SKM-1 (cell line): Measurements from ENCODE around the gene ZCCHC14.

Experiments used
- DNase-seq: peaks from one replicate; lab custom pipeline; 2025; ENCODE audit not compliant: unreplicated experiment; lab: John Stamatoyannopoulos, UW

Gene ZCCHC14

DNA sequence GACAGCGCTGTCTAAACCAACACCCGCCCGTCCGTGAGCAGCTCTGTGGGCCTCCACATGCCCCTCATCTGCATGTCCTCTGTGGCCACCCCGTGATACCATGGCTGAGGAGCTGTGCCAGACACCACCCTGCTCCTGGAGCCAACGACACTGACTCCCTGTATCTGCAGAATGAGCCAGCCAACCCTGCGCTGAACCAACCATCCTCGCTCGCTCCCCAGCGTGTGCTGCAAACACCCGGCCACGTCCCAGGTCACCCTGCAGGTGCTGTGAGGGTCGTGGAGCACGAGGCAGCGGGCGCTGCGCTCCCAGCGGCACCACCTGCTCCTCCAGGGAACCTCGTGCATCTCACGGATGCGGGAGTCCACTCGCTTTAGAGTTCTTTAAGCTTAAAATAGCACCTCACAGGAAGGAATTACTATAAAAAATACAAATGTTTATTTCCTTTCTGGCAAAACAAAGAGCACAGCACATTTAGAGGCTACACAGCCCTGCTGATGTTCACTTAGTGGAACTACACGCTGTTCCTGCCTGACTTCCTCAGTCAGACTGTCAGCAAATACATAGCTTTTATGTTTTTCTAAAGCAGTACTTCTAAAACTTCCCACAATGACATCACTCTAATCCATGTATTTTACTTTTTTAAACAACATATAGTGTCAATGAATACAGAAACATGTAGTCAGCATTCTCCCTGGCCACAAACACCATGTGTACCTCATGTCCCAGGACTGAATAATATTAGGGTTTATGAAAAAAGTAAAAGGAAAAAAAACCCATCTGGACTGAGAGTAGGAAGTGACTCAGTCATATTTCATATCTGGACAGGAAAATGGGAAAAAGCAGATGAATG is 57.2 kb downstream of the ZCCHC14 start:
- no peak for DNase-seq

DNA sequence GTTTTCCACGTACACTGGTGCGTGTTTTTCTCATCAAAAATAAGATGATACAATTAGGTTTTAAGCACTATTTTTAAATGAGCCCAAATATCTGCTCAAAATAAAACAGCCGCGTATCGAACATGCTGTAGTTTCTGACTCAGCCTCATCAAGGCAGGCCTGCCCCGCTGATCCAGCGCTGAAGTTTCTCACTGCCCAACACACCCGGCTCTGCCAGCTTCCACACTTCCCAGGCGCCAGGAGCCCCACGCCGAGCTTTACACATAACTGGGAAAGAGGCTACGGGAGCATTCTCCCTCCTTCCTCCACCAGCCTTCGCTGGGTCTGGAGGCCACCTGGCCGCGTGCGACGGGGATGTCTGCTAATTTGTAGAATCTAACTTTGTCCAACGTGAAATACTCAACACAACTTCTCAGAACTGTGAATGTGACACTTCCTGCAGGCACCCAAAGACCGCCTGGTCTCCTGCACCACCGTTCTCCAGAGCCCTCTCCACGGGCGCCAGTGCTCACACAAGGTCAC is 58.6 kb downstream of the ZCCHC14 start:
- DNase-seq = no peak

DNA sequence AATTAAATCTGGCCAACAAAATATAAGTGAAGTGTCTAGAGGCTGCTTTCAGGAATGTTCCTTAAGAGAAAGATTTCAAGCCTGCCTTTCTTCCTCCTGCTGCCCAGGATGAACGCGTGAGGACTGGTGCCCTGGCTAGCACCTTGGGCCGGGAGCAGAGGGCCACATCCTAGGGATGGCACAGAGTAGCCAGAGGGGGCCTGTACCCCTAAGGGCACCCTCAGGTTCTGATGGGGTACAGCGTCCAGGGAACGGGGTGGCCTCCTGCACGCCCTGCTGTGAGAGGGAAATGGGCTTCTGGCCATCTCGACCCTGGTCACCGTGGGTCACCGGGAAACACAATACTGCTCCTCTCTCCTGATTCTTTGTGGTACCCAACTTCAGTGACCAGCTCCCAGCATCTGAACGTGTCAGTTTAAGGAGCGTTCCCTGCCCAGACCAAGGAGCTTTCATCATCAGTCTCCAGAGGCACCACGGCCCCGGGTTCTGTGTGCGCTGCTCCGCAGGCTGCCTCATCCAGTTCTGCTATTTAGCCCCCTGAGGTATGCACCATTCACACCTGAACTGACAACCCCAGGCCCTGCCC is 60.4 kb downstream of the ZCCHC14 start:
- DNase-seq = no peak

DNA sequence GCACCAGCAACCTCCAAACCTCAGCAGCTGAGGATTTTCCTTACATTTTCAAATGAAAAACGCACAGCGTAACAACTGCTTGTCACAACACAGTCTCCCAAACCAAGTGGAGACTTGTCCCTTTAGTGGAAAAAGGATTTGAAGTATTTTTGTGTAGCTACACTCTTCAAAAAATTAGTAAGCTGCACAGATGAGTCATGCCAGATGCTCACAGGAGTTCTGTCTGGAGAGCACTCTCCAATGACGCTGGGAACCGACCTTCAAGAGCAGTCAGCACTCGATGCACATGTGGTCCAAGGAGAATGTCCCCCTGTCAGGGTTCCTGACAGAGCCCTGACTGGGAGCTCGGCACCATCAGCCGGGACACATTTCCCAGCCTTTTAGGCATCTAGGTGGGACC is 60.9 kb downstream of the ZCCHC14 start:
- DNase-seq = no peak

DNA sequence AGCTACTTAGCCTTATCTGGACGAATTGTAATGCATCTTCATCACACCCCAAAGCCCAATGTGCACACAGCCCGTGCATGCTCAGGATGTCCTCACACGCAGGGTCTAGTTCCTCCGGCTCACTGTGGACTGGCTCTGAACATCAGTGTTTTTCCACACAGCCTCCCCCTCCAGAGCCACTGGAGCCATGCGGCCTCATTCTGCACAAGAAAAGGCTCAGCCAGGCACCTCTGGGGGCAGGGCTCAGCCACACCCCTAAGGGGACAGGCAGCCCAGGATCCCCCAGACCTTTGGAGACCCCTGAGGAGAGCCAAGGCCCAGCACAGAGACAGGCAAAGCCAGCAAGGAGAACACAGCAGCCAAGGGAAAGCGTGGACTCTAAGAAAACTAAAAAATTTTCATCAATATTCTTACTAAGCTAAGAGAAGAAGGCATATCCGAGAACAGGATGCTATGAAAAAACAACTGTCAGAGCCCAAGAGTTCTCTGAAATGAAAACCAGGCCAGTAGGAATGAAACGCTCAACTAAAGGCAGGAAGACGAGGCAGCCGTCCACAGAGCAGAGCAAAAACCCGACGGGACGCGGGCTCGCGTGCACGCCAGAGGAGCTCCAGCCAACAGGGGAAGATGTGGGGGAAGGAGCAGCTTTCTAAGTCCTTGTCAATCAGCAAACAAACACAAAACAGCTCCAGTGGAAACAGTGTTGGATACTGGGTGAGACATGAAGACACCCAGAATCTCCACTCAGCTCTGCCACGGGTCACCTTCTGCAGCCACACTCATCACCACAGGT is 66.2 kb downstream of the ZCCHC14 start:
- no peak for DNase-seq

DNA sequence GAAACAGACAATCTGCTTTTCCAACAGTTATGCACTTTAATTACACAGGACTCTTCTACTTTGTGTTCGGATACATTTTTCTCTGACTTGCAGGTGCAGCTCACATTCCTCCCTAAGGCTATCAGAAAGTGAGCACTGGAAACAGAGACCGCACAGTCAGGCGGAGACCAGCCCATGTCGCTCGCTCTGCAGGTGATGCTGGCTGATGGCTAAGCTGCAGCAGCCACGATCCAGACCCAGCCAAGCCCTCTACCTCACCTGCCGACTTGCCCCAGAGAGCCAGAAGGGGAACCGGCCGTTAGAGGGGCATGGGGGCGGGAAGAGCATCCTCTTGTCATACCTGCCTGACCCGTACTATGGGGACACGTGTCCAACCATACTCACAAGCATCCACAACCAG is 66.9 kb downstream of the ZCCHC14 start:
- DNase-seq = no peak

DNA sequence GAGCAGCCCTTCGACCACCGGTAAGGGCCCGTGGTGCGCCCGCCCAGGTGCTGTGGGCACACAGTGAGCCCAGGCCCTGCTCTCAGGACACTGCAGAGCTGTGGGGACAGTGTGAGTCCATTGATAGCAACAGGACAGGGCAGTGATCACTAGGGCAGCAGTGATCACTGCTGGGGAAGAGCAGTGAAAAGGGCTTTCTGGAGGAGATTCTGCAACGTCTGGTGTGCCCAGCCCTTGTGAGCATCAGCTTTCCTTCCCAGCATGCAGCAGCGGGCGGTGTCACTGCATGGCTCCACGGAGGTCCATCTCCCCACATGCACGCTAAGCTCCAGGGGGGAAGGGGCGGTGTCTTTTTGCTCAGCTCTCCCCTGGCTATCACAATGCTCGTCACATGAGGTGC is 68.6 kb downstream of the ZCCHC14 start:
- no peak for DNase-seq

GRCh38 chr16:87423429-87423828 is 69.4 kb downstream of the ZCCHC14 start:
- DNase-seq = no peak

DNA sequence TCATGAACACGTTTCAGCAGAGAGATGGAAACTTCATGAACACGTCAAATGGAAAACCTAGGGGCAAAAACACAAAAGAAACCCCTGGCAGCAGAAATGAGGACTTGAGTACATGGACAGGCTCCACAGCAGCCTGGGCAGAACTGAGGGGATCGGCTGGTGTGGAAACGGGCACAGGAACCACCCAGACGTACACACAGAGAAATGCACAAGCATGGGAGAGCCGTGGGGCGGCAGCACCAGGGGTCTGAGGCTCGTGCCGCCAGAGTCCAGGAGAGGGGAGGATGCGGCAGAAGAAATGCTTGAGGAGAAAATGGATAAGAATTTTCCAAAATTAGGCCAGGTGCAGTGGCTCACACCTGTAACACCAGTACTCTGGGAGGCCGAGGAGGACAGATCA is 70.7 kb downstream of the ZCCHC14 start:
- no peak for DNase-seq

DNA sequence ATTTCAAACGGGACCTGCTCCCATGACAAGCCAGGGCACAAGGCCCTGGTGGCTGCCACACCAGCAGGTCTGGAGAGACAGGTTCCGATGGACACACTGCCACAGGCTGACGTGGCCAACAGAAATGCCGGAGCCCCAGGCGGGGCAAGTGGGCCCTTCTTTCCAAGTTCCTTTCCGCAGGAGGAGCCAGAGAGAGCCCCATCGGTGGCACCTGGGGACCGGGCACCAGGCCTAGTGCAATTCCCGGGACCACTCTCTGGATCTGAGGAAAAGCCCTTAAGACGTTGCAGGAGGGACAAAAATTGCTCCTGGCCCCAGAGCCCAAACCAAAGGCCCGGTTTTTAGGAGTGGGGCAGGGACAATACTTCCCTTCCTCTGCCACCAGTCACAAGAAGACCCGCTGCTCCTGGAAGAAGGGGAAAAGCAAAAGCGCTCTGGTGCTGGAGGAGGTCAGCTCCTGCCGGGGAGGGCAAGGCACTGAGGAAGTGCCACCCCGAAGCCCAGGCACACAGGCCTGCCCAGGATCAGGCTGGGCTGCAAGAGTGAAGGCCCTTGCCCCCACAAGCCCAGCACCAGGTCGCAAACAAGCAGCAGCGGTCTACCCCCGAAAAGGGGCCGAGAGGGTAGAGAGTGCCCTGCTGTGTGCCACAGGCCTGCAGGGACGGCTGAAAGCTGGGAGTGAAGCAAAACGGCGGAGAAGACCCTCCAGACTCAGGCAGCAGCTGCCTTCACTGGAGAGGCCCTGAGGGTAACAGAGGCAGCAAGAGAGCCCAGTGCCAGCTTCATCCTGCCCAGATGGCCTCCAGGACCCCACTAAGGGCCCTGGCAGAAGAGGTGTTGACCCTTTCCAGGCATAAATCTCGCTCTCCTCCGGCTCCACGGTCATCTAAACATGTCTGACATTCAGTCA is 71.6 kb downstream of the ZCCHC14 start:
- no peak for DNase-seq

GRCh38 chr16:87420026-87421002 is 72.5 kb downstream of the ZCCHC14 start:
- no peak for DNase-seq

GRCh38 chr16:87418644-87419043 is 74.2 kb downstream of the ZCCHC14 start:
- DNase-seq = no peak

DNA sequence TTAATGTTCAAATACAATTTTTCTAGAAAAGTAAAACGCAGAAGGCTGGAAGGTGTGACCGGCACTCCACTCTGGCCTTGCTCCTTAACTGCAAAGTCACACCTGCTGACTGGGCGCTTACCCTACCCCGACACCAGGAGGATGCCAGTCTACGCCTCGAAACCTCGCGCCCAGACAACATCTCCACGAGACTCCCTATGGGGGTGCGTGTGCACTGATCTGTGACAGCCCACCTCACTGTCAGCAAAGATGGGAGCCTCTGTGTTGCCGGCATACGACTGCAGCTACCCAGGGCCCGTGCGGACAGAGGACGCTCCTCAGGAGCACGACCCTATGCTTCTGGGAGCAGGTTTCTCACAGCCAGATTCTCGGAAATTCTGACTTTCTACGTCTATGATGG is 74.6 kb downstream of the ZCCHC14 start:
- DNase-seq = no peak

GRCh38 chr16:87417528-87417910 is 75.3 kb downstream of the ZCCHC14 start:
- DNase-seq = no peak

- no peak for DNase-seq
Observed at GRCh38 chr16:87416826-87417527, 75.8 kb downstream of the ZCCHC14 start.

DNA sequence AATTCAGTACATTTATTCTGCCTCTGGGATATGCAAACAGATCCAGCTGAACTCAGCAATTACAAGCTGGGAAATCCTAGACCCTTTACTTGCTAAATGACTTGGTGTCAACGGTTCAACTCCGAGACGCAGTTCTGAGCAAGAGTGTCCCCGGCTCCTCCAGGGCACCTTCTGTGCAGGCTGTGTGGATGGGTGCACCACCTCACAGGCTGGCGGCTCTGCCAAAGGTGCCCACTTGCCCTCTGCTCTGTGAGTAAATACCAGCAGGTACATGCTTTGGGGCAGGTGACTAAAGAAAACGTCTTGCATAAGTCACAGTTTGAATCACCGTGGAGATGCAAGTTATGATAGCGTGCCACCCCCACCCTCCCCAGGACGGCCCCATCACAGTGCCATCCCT is 77.4 kb downstream of the ZCCHC14 start:
- no peak for DNase-seq

DNA sequence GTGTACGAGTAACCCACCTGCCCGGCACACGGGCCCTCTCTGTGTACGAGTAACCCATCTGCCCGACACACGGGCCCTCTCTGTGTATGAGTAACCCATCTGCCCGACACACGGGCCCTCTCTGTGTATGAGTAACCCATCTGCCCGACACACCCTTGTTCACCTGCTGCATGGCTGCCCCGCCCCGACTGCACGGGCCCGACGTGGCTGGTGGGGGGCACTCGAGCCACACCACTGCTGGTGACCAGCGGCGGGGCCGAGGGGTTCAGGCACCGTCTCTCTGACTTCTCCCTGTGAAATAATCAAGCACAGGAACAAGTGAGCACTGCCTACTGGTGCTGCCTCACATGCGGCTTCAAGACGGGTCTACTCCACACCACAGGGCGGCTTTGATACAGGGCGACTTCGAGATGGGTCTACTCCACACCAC is 78.6 kb downstream of the ZCCHC14 start:
- no peak for DNase-seq

DNA sequence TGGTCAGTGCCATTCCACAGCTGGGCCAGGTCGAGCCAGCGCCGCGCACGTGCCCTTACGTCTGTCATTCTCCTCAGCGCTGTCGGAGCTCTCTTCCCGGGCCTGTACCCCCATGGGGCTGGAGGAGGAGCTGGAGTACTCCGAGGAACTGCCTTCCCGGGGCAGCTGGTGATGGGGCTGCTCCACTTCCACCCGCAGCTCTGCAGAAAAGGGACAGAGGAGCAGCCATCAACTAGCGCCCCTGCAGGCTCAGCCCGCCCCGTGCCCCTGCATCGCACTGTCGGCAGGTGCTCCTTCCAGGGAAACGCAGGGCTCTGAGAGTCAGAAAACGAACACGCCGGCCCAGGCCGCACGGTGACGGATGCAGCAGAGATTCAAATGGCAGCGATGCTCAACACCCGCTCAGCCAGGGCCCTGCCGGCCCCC is 79.8 kb downstream of the ZCCHC14 start:
- no peak for DNase-seq
